Measurements from ENCODE around the gene PHLDB1.
A peak's percentile ranks its signal among the peaks of the same experiment; 100 is the strongest.

The PHLDB1 gene

DNA sequence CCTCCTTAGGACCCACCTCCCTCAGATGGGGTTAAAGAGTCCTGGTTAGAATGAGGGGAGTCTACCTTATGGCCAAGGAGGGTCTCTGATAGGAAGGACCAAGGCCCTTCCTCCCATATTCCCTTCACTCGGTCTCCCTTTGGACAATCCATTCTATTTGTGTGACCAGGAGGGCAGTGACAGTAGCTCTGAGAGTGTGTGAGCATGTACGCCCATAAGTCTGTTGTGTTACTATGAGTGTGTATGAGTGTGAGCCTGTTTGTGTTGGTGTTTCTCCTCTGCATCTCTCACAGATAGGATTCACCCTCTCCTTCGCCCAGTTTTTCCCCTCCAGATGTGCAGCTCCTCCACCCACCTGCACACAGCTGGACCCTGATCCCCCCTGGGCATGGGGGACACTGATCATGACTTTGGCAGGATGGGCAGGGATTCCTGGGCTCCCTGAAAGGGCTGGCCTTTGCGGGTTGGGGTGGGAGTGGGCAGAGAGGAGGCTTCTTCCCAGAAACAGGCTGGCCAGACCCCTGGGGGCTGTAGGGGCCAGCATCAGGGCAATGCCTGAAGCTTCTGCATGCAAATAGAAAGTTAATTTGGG lies 14.5 kb downstream of the PHLDB1 start:
- peak in 1 of 56 donors; percentile 45 for DNase-seq

DNA sequence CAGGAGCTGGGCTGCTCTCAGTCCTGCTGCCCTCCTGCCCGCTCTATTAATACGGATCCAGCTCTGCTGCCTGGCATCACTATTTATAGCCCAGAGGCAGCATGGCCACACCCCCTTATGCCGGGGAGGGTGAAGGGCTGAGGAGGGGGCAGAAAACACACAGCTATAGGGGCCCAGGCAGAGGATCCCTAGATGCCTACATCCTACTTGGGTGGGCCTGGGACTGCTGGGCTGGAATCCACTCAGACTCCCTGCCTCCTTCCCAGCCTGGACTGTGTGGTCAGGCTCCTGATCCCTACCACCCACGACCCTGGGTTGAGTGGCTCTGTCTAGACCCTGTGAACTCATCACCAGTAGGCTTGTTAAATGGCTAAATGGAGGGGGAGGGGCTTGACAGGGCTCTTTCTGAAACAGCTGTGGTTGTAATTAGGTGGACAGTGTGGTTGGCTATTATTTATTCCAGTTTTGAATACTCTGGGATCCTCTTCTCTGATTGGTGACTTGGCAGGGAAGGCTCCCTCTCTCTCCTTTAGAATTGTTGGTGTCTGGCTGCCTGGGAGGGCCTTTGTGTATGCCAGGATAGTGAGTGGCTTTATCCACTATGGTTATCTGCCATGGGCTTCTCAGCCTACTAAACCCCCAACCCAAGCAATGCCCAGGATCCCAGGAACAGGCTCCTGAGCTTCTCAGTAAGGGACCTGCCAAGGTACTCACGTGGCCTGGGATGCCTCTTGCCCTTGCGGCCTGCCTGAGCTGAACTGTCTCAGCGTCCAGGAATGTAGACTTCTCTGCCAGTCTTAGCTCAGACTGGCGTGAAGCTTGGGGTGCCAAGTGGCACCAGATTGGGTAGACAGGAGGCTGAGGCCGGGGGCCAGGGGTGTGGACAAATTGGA lies 15.2 kb downstream of the PHLDB1 start:
- DNase-seq, result peak in 28 of 56 donors; percentile 19 to 80 (median 42)

DNA sequence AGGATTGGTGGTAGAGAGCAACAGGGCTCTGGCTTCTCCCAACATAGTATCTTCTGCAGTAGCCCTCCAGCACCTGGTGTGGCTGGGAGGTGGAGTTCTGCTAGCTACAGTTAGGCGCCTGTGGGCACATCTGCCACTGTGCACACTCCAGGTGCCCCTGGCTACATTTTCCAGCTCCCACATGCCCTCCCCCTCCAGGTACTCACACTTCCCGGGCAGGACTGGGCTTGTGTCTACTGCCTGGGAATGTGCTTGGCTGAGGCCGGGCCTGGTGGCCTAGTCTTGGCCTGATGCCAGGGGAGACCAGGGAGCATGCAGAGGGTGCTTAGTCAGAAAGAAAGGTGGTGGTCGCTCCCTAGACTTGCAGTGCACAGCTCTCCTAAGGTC lies 15.8 kb downstream of the PHLDB1 start:
- peak in 2 of 56 donors; percentile 26 to 37 for DNase-seq

DNA sequence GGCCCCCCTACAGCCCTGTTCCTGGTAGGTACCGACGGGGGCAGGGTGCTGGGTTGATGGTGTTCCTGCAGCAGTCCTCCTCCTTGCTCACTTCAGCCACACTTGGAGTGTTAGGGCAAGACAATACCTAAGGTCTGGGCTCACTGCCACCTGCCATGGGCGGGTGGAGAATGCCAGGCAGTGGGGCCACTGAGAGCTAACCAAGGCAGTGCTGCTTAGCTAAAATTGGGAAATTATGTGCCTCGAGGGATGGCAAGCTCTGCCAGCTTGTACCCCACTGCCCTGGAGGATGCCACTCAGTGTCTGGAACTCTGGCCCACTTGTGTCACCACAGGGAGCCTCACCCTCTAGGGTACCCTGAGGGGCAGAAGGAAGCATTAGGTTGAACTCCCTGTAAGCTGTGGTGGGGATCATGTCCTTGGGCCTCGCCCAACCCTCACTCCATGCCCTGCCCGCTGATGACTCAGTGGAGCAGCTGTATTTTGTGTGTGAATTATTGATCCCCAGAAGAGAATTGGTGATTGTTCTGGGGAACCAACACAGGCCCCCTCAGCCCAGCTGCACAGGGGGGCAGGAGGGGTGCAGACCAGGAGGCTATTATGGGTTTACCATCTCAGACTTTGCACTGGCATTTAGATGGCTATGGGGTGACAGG lies 17.7 kb downstream of the PHLDB1 start:
- DNase-seq, result peak in 30 of 56 donors; percentile 16 to 76 (median 49)

DNA sequence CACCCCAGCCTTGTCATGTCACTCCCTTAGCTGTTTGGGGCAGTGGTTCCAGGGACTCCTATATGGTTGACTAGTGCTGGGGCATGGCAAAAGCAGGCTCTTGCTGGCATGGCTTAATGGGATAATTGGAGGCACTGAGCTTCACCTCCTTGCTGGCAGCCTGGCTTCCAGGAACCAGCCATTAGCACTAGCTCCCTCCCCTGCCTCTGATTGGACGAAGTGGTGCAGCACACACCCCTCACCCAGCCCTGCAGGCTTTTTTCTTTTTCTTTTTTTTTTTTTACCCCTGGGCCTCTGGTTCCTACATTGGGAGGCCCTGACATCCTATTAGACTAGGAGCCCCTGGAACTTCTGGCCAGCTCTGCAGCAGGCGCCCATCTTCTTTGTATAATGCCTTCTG lies 18.6 kb downstream of the PHLDB1 start:
- DNase-seq, result peak in 1 of 56 donors; percentile 25

DNA sequence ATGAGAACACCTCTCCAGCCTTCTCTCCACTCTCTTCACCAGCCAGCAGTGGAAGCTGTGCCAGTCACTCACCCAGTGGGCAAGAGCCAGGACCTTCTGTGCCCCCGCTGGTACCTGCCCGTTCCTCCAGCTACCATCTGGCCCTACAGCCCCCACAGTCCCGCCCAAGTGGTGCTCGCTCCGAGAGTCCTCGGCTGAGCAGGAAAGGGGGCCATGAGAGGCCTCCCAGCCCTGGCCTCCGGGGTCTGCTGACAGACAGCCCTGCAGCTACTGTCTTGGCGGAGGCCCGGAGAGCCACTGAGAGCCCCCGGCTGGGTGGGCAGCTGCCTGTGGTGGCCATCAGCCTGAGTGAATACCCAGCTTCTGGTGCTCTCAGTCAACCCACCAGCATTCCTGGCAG lies 20.2 kb downstream of the PHLDB1 start:
- no peak for DNase-seq

DNA sequence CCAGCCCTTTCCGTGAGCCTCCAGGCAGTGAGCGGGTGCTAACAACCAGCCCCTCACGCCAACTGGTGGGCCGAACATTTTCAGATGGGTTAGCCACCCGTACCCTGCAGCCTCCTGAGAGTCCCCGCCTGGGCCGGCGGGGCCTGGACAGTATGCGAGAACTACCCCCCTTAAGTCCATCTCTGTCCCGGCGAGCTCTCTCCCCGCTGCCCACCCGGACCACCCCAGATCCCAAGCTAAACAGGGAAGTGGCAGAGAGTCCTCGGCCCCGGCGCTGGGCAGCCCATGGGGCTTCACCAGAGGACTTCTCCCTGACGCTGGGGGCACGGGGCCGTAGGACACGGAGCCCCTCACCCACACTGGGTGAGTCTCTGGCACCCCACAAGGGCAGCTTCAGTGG lies 20.6 kb downstream of the PHLDB1 start:
- no peak for DNase-seq

DNA sequence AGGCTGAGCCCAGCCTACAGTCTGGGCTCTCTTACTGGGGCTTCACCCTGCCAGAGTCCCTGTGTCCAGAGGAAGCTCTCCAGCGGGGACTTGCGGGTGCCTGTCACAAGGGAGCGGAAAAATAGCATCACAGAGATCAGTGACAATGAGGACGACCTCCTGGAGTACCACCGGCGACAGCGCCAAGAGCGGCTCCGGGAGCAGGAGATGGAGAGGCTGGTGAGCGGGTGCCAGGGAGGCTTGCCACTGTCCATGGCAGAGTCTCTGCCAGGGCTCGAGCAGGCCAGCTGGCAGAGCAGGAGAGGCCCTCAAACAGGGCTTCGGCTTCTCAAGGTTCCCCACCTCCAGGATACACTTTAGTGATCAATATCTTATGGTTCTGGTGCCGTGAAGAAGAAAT lies 21.0 kb downstream of the PHLDB1 start:
- peak in 24 of 56 donors; percentile 8 to 71 (median 46) for DNase-seq

DNA sequence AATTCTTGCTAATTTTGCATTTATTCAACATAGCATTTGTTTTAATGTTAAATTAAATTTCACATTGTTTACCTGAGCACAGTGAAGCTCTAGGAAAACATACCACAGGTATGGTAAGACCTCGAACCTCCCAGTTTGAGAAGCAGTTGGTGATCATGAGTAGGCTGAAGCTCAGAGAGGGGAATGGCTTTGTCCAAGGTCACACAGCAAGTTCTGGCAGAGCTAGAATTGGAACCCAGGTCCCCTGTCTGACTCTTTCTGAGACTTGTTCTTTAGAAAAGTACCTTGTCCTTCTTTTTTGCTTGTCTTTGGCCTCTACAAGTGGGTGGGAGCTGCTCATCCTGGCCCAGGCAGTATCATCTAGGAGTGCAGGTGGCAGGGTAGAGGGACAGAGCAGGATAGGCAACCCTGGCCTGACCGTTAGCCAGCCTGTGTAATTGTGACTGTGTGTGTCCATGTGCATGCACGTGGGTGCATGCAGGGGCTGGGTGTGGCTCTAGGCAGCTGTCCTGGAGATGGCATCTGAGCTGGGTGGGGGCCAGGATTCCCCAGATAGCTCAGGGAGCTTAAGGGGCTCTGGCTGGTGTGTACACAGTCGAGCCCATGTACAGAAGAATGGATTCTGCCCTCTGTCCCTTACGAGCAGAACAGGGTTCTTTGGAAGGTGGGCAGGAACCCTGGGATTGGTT lies 21.6 kb downstream of the PHLDB1 start:
- DNase-seq, result no peak

DNA sequence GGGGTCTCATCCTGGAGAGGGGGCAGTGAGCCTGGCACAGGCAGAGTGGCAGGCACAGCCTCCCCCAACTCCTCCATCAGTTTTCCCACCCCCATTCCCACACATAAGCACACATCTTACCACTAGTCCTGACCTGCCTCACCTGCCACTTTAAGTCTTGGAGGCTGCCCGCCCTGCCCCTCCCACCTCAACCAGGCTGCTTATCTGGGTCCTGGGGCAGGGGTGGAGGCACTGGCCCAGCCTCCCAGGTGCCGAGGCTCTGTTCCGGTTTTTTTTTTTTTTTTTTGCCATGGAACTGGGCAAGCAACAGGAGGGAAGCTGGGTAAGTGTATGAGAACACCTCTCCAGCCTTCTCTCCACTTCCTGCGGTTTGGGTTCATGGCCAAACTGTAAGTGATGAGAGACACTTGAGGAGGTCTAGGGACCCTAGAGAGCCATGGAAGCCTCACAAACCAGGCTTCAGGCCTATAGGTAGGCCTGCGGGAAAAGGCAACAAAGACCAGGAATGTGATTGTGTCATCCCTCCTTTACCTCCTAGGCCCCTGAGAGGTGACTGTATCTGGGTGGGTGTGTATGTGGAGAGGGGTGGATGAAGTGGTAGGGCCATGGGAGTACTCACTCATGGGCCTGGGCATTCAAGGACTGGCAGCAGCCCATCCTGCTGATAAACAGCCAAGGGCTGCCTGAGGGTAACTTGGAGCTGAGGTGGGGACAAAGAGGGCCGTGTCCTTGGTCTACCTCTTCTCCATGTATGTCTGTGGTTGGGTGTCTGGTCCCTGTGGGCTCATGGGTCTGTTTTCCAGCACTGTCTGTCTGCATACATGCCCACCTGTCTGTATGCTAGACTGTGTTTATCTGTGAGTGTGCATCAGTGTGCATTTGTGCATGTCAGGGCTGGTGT lies 22.6 kb downstream of the PHLDB1 start:
- DNase-seq, result no peak

DNA sequence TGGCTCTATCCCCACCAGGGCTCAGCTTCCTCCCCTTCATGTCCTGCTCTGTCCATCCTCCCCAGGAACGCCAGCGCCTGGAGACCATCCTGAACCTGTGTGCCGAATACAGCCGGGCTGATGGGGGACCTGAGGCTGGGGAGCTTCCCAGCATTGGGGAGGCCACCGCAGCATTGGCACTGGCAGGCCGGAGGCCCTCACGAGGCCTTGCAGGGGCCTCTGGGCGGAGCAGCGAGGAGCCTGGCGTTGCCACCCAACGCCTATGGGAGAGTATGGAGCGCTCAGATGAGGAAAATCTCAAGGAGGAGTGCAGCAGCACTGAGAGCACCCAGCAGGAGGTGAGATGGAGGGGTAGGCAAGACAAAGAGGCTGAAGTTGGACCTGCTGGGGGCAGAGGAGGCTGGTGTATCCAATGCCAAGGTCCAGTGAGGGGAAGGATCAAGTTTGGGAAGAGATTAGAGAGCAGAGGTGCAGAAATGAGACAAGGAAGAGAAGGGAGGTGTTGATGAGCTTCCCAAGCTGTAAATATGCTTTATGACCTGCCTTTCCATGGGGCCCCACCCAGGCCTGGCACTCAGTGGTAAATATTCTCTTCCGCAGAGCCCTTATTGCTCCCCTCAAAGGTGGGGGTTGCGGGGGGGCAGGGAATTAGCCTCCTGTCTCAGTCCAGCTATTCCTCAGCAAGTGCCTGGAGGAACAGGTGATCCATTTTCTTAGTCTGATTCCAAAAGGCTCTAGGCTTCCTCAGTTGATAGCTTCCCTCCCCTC lies 23.9 kb downstream of the PHLDB1 start:
- no peak for DNase-seq

DNA sequence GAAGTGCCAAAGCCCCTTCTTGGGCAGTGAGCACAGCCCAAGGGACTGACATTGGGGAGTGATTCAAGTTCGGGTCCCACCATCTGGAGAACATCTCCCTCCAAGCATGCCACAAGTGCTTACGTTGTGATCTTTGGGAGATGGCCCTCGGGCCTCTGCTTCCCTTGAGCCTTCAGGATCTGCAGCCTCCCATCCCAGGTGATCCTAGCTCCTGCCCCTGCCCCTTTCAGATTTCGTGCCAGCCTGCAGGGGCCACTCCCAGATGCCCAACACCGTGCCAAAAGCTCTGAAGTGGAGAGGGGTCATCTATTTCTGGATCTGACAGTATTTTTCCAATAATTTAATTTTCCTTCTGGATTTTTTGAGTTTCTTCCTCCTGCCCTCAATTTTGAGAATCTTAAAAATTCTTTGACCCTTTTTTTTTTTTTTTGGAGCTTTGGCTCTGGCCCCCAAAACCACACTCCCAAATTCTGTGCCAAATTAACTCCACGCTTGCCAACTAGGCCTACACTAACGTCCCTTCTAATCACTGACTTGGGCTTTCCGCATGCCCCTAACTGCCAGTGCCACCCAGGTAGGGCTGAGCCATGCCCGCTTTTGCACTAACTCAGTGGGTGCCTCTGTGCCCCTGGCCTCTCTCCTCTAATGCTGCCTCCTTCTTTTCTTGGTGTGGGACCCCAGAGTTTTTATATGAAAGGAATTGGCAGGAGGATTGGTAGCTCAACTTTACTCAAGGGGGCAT lies 25.3 kb downstream of the PHLDB1 start:
- DNase-seq, result no peak

DNA sequence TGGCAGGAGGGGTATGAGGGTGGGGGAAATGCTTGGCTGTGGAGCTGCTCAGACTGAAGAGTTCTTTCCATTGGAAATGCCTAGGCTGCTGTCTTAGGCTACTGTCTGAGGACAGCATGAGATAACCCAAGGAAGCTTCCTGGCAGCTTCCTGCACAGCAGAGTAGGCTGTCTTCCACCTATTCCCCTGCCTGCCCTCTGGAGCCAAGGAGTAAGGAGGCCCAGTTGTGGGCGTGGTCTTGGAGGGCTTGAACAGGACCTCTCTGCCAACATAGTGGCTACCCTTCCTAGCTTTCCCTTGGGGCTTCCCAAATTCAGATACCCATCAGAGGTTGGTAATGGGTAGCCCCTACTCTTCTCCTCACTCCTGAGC lies 25.9 kb downstream of the PHLDB1 start:
- DNase-seq, result no peak

DNA sequence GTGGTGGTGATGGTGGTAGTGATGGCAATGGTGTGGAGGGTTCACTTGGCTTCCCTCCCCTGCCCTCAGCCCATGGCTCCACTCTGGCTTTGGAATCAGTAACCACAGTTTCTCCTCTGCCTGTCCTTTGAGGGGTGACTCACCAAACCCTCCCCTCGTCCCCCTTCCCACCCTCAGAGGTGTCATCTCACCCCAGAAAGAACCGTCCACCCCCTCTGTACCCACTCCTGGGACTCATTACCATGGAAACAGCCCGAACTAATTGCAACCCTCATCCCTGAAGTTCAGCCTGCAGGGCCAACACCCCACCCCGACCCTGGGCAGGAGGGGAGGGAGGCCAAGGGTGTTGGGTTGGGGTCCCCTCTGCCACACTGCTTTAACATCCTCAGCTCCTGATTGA lies 26.6 kb downstream of the PHLDB1 start:
- DNase-seq, result no peak

DNA sequence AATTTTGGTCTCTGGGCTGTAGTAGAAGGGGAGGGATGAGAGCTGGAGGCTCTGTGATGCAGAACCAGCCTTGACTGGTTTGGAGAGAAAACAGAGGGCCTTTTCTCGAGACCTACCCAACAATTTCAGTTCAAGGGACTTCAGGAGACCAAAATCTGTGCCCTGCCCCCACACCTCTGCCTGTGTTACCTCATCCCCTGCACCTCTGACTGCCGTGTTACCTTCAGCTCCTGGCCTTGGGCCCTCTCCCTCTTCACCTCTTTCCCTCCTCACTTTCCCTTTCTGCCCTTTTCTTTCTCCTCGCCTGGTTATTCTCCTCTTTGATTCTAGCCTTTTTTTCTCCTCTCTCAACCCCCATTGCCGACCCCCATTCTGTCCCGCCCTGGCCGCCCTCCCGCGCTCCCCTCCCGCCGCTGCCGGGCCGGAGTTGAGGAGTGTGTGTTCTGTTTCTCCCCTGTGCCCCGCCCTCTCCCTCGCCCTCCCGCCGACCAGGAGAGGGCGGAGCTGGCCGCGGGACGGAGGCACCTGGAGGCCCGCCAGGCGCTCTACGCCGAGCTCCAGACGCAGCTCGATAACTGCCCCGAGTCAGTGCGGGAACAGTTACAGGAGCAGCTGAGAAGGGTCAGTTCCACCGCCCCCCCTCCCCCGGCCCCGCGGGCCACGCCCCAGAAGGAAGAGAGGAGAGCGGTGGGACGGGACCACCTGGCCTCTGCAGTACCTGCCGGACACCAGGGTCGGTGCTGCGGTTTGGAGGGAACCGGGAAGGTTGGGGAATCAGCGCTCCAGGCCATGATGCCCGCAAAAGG lies 27.2 kb downstream of the PHLDB1 start:
- peak in 28 of 56 donors; percentile 28 to 67 (median 48) for DNase-seq

DNA sequence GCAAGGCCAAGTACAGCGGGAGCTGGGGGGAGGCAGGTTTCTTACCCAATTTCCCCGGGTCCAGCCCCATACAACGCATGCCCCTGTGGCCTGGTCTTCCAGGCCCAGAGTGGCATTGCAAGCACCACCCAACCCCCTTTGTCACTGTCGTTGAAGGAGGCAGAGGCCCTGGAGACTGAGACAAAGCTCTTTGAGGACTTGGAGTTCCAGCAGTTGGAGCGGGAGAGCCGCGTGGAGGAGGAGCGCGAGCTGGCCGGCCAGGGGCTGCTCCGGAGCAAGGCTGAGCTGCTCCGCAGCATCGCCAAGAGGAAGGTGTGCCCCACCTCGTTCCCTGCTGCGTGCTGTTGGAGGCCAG lies 27.8 kb downstream of the PHLDB1 start:
- peak in 18 of 56 donors; percentile 17 to 67 (median 42) for DNase-seq

DNA sequence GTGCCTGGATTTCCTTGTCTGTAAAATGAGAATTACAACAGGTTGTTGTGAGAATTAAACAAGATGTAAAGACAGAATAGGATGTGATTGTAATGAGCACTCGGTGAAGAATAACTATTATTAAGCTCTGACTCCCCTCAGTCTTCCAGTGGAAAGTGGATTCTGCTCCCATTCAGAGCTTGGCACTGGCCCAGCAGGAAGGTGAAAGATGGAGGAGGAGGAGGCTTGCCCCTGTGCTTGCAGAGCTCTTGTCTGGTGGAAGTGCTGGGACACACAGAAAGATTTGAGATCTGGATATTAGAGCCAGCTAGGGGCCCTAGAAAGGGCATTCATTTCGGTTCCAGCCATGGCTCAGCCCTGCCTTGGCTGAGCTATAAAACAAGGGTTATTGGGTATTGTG lies 28.2 kb downstream of the PHLDB1 start:
- DNase-seq, result no peak

DNA sequence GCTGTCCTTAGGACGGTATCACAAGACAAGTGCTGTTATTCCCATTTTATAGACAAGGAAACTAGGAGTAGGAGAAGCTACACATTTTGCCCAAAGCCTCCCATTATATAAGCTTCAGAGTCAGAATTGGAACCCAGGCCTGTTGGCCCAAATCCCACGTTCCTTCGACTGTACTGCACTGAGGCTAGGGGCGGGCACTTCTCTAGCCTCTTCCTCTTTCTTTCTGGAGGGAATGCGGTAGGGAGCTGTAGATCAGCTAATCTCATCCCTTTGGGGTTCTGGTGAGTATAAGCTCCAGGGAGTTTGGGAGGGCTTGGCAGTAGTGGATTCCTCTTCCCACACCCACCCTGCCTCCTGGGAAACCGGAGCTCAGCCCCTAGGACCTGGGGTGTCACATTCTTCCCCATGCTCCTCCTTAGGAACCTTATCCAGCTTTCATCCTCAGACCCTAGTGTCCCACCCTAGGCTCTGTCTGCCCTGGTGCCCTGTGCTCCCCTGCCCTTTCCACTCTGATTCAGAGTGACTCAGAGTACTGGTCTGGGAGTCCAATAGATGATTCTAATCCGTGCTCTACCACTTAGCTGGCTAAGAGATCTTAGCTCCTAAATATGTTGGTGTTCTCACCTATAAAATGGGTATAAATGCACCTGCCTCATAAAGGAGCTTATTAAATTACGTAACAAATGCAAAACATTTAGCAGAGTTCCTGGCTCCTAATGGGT lies 29.3 kb downstream of the PHLDB1 start:
- no peak for DNase-seq

Data from amygdala (tissue), 56 donors.